ENCODE results near the gene LRP4.

DNA sequence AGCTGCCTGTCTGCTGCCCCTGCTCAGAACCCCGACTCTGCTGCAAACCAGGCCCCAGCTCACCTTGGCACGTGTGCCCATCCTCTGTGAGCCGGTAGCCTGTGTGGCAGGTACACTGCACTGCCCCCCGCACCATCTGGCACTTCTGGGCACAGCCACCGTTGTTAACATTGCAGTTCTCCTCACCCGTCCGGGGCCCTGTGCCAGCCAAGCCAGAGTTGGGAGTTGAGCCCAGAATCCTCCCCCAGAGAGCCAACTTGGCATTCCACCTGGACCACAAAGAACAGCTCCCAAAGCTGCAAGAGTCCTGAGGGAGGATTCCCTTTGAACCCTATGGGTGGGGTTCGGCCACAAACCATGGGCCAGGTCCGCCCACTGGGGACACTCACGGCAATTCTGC, 22.5 kb downstream of the LRP4 start:
- TF ChIP-seq, protein P1, sequence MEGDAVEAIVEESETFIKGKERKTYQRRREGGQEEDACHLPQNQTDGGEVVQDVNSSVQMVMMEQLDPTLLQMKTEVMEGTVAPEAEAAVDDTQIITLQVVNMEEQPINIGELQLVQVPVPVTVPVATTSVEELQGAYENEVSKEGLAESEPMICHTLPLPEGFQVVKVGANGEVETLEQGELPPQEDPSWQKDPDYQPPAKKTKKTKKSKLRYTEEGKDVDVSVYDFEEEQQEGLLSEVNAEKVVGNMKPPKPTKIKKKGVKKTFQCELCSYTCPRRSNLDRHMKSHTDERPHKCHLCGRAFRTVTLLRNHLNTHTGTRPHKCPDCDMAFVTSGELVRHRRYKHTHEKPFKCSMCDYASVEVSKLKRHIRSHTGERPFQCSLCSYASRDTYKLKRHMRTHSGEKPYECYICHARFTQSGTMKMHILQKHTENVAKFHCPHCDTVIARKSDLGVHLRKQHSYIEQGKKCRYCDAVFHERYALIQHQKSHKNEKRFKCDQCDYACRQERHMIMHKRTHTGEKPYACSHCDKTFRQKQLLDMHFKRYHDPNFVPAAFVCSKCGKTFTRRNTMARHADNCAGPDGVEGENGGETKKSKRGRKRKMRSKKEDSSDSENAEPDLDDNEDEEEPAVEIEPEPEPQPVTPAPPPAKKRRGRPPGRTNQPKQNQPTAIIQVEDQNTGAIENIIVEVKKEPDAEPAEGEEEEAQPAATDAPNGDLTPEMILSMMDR (IDR thresholded peaks at IDR 0.05; ENCODE audit: control extremely low read depth in 1 of 3, insufficient read depth in 1 of 3, low read depth in 1 of 3, low read length in 3 of 3) = no peak
- no peak for TF ChIP-seq BRCA1 (IDR thresholded peaks at IDR 0.05; ENCODE audit: low read depth, low read length)
- TF ChIP-seq POLR2AphosphoS5 (IDR thresholded peaks at IDR 0.05; ENCODE audit: low read depth, low read length) = no peak
- no peak for TF ChIP-seq POLR2A (IDR thresholded peaks at IDR 0.05; ENCODE audit: control extremely low read depth in 1 of 2, low read depth in 2 of 2, low read length in 2 of 2)
- TF ChIP-seq, protein P2, sequence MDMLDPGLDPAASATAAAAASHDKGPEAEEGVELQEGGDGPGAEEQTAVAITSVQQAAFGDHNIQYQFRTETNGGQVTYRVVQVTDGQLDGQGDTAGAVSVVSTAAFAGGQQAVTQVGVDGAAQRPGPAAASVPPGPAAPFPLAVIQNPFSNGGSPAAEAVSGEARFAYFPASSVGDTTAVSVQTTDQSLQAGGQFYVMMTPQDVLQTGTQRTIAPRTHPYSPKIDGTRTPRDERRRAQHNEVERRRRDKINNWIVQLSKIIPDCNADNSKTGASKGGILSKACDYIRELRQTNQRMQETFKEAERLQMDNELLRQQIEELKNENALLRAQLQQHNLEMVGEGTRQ (IDR thresholded peaks at IDR 0.05; ENCODE audit: low read length) = no peak
- TF ChIP-seq TBP (IDR thresholded peaks at IDR 0.05; ENCODE audit: low read depth, low read length) = no peak
